Lower leg skin (tissue), 4 donors: ENCODE results near the gene MYO1E. TPM values are rescaled to one million over a fixed set of nuclear protein-coding genes. Genes with fewer than 3 reads are reported as not detected.

ENCODE experiments used
- DNase-seq, 2 donors: peaks; one replicate each; pipeline ENCODE4 v3.0.0-alpha.2; 2019; ENCODE audit warnings: low spot score in 2 of 2
- H3K4me3 ChIP-seq: fragments of 200-600 bp; sonication (generic); 2 replicates; pipeline ENCODE4 v1.5.1; 2017; ENCODE audit warnings: mild to moderate bottlenecking, low read depth; ENCODE audit not compliant: poor library complexity, severe bottlenecking
- POLR2A ChIP-seq, 2 donors: fragments of 450-650 bp; IDR thresholded peaks; one replicate each; pipeline ENCODE4 v1.6.1; 2016 to 2017; ENCODE audit warnings: antibody characterized with exemption in 2 of 2, mild to moderate bottlenecking in 1 of 2, moderate library complexity in 1 of 2
- WGBS, 2 donors: methylation state at CpG; one replicate each; pipeline ENCODE4 v1.1.5; 2018; 5-methylcytosine and 5-hydroxymethylcytosine counted together
- intact Hi-C: fragments of 100-400 bp; cut with DNase I; formaldehyde crosslinking; loops from one replicate; pipeline ENCODE4 v1.15.0; 2023; ENCODE audit warnings: low total_unique reads
- total RNA-seq, 4 donors: library from RNA; depleted of rRNA; stranded (reverse); fragments of >200 nt; gene quantifications; one replicate each; pipeline ENCODE4 v1.1.0, GENCODE V29; 2016
- TF ChIP-seq, protein P1 (sequence below), 3 donors: fragments of 450-650 bp; IDR thresholded peaks; one replicate each; pipeline ENCODE4 v1.5.1; 2016; ENCODE audit warnings: antibody characterized with exemption in 3 of 3, mild to moderate bottlenecking in 3 of 3, moderate library complexity in 2 of 3

Gene MYO1E
- total RNA-seq, 4 donors from 2014 or later, result 134 to 218 (median 183) TPM

DNA sequence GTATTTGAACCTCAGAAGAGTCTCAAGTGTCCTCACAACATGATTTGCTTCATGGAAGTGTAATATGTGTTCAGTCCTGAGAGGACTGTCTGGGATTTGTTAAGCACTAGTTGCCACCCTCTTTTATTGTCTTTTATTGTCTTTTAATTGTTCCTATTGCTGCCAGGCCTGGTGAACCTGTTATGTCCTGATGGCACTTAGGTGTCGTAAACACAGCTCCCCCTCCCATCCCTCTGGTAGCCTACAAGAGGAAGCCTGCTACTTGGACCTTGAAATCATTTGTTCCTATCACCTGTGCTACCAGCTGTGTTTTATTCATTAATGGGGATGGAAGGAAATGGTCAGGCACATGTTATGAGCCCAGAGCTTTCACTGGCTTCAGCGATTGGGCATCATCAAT is 248.4 kb downstream of the MYO1E start:
- intact Hi-C loops, result no loop called here
- H3K4me3 ChIP-seq, result no peak overlapping the region
- no peak for TF ChIP-seq POLR2A (IDR thresholded peaks at IDR 0.05)
- TF ChIP-seq, protein P1, sequence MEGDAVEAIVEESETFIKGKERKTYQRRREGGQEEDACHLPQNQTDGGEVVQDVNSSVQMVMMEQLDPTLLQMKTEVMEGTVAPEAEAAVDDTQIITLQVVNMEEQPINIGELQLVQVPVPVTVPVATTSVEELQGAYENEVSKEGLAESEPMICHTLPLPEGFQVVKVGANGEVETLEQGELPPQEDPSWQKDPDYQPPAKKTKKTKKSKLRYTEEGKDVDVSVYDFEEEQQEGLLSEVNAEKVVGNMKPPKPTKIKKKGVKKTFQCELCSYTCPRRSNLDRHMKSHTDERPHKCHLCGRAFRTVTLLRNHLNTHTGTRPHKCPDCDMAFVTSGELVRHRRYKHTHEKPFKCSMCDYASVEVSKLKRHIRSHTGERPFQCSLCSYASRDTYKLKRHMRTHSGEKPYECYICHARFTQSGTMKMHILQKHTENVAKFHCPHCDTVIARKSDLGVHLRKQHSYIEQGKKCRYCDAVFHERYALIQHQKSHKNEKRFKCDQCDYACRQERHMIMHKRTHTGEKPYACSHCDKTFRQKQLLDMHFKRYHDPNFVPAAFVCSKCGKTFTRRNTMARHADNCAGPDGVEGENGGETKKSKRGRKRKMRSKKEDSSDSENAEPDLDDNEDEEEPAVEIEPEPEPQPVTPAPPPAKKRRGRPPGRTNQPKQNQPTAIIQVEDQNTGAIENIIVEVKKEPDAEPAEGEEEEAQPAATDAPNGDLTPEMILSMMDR (IDR thresholded peaks at IDR 0.05), result no peak
- DNase-seq, result no peak
- 91% methylated on average over 2 of the region's 2 CpGs for WGBS, 2 donors

DNA sequence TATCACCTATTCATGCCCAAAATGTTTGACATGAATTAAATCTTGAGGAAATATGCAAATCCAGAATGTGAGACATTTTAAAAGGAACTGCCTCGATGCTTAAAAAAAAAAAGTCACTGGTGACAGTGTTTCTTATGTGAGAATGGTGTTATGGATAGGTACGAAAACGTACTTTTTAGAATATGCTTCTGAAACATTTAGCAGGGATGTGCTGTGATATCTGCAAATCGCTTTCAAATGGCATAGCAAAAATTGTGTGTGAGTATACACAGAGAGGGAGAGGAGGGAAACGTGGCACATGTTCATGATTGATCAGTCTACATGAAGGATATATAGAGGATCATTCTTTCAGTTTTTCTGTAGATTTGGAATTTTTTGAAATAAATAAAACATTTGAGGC is 251.7 kb downstream of the MYO1E start:
- TF ChIP-seq POLR2A (IDR thresholded peaks at IDR 0.05), result no peak
- TF ChIP-seq, protein P1 (IDR thresholded peaks at IDR 0.05), result no peak
- no peak for DNase-seq
- no peak overlapping the region for H3K4me3 ChIP-seq
- intact Hi-C loops, result no loop called here
- 92 to 95% methylated on average over 5 of the region's 5 CpGs for WGBS, 2 donors

DNA sequence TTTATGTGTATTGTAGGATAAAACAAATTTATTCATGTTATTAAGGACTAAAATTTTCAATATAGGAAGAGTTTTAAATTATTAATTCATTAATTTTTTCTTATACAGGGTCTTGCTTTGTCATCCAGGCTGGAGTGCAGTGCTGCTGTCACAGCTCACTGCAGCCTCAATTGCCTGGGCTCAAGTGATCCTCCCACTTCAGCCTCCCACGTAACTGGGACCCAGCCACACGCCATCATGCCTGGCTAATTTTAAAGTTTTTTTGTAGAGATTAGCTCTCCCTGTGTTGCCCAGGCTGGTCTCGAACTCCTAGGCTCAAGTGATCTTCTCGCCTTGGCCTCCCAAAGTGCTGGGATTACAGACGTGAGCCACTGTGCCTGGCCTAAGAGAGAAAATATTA is 253.0 kb downstream of the MYO1E start:
- no peak overlapping the region for H3K4me3 ChIP-seq
- TF ChIP-seq, protein P1 (IDR thresholded peaks at IDR 0.05), result no peak
- TF ChIP-seq POLR2A (IDR thresholded peaks at IDR 0.05), result no peak
- intact Hi-C loops, result no loop called here
- 92 to 97% methylated on average over 5 of the region's 5 CpGs for WGBS, 2 donors
- no peak for DNase-seq

DNA sequence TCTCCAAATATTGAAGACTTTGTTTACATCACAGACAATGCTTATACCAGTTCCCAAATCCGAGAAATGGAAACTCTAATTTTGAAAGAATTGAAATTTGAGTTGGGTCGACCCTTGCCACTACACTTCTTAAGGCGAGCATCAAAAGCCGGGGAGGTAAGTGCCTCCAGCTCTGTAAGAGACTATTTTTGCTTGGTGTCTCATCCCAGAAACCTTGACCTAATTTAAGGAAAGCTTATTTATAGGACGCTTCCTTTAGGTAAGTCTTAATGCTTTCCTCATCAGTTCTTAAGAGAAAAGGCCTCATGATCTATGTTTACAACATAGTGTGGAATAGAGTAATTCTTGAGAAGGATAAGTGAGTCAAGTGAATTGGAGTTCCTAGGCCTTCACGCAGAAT is 255.9 kb downstream of the MYO1E start:
- TF ChIP-seq, protein P1 (IDR thresholded peaks at IDR 0.05), result no peak
- no peak for TF ChIP-seq POLR2A (IDR thresholded peaks at IDR 0.05)
- 99% methylated on average over 6 of the region's 6 CpGs for WGBS, 2 donors
- intact Hi-C loops, result no loop called here
- H3K4me3 ChIP-seq, result no peak overlapping the region
- DNase-seq, result no peak

DNA sequence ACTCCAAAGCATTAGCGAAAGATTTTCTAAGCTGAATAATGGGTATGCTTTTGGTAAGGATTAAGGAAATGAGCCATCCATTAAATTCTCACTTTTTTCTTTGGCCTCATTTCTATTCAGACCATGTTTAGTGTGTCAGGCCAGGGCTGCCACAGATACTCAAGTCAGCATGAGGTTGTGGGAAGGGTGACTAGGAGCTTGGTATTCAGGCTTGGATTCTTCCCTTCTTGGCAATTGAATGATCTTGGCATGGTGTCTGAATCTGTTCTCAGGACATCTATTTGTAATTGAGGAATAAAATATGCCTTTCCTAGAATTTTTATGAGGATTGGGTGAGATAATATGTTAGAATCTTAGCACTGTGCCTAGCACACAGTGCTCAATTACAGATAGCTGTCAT is 256.5 kb downstream of the MYO1E start:
- TF ChIP-seq, protein P1 (IDR thresholded peaks at IDR 0.05), result no peak
- TF ChIP-seq POLR2A (IDR thresholded peaks at IDR 0.05), result no peak
- H3K4me3 ChIP-seq, result no peak overlapping the region
- WGBS, 2 donors, result 97 to 100% methylated on average over 1 of the region's 1 CpG
- intact Hi-C loops, result no loop called here
- no peak for DNase-seq

DNA sequence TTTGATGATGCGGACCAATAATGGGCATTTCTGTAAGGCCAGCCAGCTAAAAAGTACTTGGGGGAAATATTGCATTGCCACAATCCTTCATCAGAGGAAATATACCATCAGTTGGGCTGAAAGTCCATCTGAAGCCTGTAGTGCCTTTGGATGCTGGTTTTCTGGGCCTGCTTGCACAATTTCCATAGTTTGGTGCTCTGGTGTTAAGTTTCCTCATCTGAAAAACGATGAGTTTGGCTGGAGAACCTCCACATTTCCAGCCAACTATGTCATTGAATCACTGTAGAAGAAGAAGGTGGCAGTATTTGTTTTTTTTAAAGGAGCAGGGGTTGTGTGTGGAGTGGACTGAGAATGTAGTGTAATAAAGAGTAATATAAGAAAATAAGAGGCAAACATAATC is 257.6 kb downstream of the MYO1E start:
- DNase-seq, result no peak
- intact Hi-C loops, result no loop called here
- TF ChIP-seq POLR2A (IDR thresholded peaks at IDR 0.05), result no peak
- TF ChIP-seq, protein P1 (IDR thresholded peaks at IDR 0.05), result no peak
- no peak overlapping the region for H3K4me3 ChIP-seq
- WGBS, 2 donors, result 73 to 78% methylated on average over 2 of the region's 2 CpGs
